ENCODE results near the gene KIAA0408.

- TF ChIP-seq GABPA (IDR thresholded peaks at IDR 0.05 in 1 of 2, conservative IDR thresholded peaks at IDR 0.05 in 1 of 2) (no peak), MAX (IDR thresholded peaks at IDR 0.05) (no peak), HNF4G (IDR thresholded peaks at IDR 0.05) (no peak), CTCF (IDR thresholded peaks at IDR 0.05; ENCODE audit: low read depth, low read length, missing input control) (no peak), REST (IDR thresholded peaks at IDR 0.05) (no peak), YY1 (IDR thresholded peaks at IDR 0.05) (no peak), SP1 (IDR thresholded peaks at IDR 0.05) (no peak), RAD21 (IDR thresholded peaks at IDR 0.05) (no peak), ATF3 (IDR thresholded peaks at IDR 0.05) (no peak), RXRA (IDR thresholded peaks at IDR 0.05) (no peak), JUND (IDR thresholded peaks at IDR 0.05) (no peak), FOXA1 (IDR thresholded peaks at IDR 0.05) (no peak), HNF4A (conservative IDR thresholded peaks at IDR 0.05) (no peak)
These were observed 22.5 kb downstream of the KIAA0408 start for GRCh38 chr6:127436578-127437110.
